ENCODE results near the gene SHISAL2A. TPM values are rescaled to one million over a fixed set of nuclear protein-coding genes. Genes with fewer than 3 reads are reported as not detected.

Gene SHISAL2A
- total RNA-seq, 1 experiment from 2014 or later: 0.90 TPM

DNA sequence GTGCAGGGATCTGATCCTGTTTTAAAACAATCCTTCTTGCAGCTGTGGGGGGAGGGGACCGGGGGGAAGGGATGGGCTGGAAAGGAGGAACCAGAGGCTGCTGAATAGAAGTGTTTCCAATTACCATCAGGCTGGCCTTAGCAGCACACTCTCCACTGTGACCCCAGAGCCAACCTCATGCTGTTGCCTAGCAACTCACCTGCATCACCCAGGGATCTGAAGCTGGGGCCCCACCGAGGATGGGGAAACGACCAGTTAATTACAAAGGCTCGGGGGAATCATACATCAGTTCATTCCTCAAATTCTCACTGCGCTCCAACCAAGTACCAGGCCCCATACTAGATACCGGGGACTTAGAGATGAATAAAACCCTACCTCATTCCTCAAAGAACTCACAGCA lies 42.7 kb upstream of the SHISAL2A start:
- Histone ChIP-seq H3K14ac (ENCODE audit: insufficient read depth, low read length) (no peak overlapping the region), H3K18ac (ENCODE audit: insufficient read length, low read depth, low read length) (no peak overlapping the region), H2BK12ac (ENCODE audit: insufficient read length, low read depth, low read length) (no peak overlapping the region), H2AFZ (ENCODE audit: low read length) (no peak overlapping the region), H2BK120ac (ENCODE audit: low read depth, low read length, poor library complexity, severe bottlenecking) (no peak overlapping the region), H3K56ac (ENCODE audit: insufficient read length, low read depth, low read length) (no peak overlapping the region), H2BK20ac (ENCODE audit: low read depth, low read length, poor library complexity, severe bottlenecking) (no peak overlapping the region), H2AK5ac (ENCODE audit: insufficient read length, low read length) (no peak overlapping the region), H3K79me1 (ENCODE audit: insufficient read depth, low read depth, low read length, poor library complexity, severe bottlenecking) (no peaks in the 10 kb centered on the region), H4K91ac (ENCODE audit: insufficient read length, low read depth, low read length) (no peak overlapping the region), H3K79me2 (ENCODE audit: insufficient read depth, low read length) (no peaks in the 10 kb centered on the region), H3T11ph (ENCODE audit: low read length) (no peak overlapping the region), H4K5ac (ENCODE audit: insufficient read length, low read depth, low read length) (no peak overlapping the region), H3K4me1 (ENCODE audit: insufficient read depth, low read length) (no peaks in the 10 kb centered on the region), H3K9me3 (ENCODE audit: control insufficient read depth, low read depth, low read length) (no peaks in the 10 kb centered on the region), H4K8ac (replicated peaks; ENCODE audit: insufficient read length, low read depth, low read length) (no peak overlapping the region), H2BK5ac (ENCODE audit: insufficient read length, low read length) (no peak overlapping the region), H3K23me2 (ENCODE audit: insufficient read length, low read depth, low read length, poor library complexity, severe bottlenecking) (no peaks in the 10 kb centered on the region), H3K27me3 (ENCODE audit: insufficient read depth, low read length) (no peaks in the 10 kb centered on the region), H3K4me2 (ENCODE audit: insufficient read depth, insufficient read length, low read length) (no peak overlapping the region), H4K20me1 (ENCODE audit: control insufficient read depth, insufficient read depth, insufficient read length) (no peaks in the 10 kb centered on the region), H3K23ac (ENCODE audit: insufficient read length, low read depth, low read length) (no peak overlapping the region), H3K9ac (ENCODE audit: extremely low read depth, insufficient read length, low read length) (no peak overlapping the region), H2BK15ac (ENCODE audit: low read depth, low read length) (no peak overlapping the region), H3K4ac (ENCODE audit: low read depth, low read length) (no peak overlapping the region), H3K27ac (ENCODE audit: insufficient read length, low read depth, low read length) (no peak overlapping the region)
- Mint-ChIP-seq H3K27me3 (ENCODE audit: low read depth) (no peaks in the 10 kb centered on the region), H3K4me1 (peaks cover 16 to 33% of the 10 kb centered on the region in 2 experiments), H3K9me3 (no peaks in the 10 kb centered on the region), H3K27ac (no peak overlapping the region; a peak in 1 of 7 replicates), H3K4me3 (no peak overlapping the region), H3K36me3 (ENCODE audit: insufficient read depth in 1 of 3, low read depth in 3 of 3) (no peaks in the 10 kb centered on the region)
- no peak for DNase-seq
- WGBS (ENCODE audit: extremely low coverage, insufficient read length, low lambda C conversion rate): no CpG with 5 or more reads among the region's 6 CpGs
- TF ChIP-seq, protein P1, sequence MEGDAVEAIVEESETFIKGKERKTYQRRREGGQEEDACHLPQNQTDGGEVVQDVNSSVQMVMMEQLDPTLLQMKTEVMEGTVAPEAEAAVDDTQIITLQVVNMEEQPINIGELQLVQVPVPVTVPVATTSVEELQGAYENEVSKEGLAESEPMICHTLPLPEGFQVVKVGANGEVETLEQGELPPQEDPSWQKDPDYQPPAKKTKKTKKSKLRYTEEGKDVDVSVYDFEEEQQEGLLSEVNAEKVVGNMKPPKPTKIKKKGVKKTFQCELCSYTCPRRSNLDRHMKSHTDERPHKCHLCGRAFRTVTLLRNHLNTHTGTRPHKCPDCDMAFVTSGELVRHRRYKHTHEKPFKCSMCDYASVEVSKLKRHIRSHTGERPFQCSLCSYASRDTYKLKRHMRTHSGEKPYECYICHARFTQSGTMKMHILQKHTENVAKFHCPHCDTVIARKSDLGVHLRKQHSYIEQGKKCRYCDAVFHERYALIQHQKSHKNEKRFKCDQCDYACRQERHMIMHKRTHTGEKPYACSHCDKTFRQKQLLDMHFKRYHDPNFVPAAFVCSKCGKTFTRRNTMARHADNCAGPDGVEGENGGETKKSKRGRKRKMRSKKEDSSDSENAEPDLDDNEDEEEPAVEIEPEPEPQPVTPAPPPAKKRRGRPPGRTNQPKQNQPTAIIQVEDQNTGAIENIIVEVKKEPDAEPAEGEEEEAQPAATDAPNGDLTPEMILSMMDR (conservative IDR thresholded peaks at IDR 0.05): no peak

All from H9 (cell line).